ENCODE results near the gene ZNF784.

ZNF784 gene

DNA sequence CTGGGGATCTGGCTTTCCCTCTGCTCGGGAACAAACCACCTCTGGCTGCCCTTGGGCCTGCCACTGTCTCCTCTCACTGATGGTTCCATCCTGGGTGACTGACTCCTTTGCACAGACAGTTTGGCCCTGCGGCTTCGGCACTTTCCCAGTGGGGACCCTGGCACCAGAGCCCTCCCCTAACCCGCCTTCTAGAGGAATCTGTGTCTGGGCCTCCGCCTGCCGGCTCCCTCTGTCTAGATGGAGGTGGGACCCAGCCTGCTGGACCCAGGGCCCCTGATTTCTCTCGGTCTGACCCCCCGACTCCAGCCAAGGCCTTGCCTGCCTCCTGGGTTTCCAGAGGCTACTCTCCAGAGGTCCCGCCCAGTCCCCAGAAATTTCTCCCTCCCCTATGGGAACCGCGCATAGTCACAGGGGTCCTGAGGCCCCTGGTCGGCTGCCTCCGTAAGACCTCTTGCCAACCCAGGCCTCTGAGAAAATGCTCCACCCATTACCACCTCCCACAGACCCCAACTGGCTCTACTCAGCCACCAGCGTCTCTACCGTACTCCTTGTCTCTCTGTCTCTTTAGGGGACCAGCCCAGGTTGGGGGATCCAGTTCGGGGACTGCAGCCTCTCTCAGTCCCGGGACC is 26.4 kb upstream of the ZNF784 start:
- no peak for TF ChIP-seq FOXP2 (optimal IDR thresholded peaks at IDR 0.05; ENCODE audit: borderline replicate concordance, extremely low read depth, extremely low read length, insufficient read depth)
- TF ChIP-seq REST (IDR thresholded peaks at IDR 0.05; ENCODE audit: insufficient read depth in 1 of 2, low read depth in 2 of 2, low read length in 2 of 2) = no peak
- TF ChIP-seq TAF1 (IDR thresholded peaks at IDR 0.05; ENCODE audit: borderline replicate concordance, insufficient read depth, low read length) = no peak
- no peak for TF ChIP-seq POLR2AphosphoS5 (IDR thresholded peaks at IDR 0.05; ENCODE audit: low read depth, low read length)
- no peak for TF ChIP-seq SIN3A (IDR thresholded peaks at IDR 0.05; ENCODE audit: borderline replicate concordance, insufficient read depth, low read length)

DNA sequence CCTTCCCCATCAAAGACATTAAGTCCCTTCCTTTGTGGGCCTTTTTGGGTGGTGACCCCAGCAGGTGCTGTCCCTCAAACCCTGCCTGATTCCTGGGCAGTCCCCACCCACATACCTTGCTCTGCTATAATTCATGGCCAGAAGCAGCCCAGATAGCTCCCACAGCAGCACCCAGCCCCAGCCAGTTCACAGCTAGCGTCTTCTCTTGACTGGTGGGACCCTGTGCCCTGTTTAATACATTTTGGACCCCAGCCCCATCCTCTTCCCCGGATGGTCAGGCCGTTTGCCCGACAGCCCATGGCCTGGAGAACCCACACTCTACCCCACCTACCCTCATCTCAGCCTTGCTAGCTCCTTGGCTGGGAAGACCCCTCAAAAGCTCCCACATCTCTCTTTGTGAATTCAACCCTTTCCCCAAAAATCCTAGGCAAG is 25.8 kb upstream of the ZNF784 start:
- TF ChIP-seq FOXP2 (optimal IDR thresholded peaks at IDR 0.05; ENCODE audit: borderline replicate concordance, extremely low read depth, extremely low read length, insufficient read depth) (no peak), REST (IDR thresholded peaks at IDR 0.05; ENCODE audit: insufficient read depth in 1 of 2, low read depth in 2 of 2, low read length in 2 of 2) (no peak), SIN3A (IDR thresholded peaks at IDR 0.05; ENCODE audit: borderline replicate concordance, insufficient read depth, low read length) (no peak), POLR2AphosphoS5 (IDR thresholded peaks at IDR 0.05; ENCODE audit: low read depth, low read length) (no peak), TAF1 (IDR thresholded peaks at IDR 0.05; ENCODE audit: borderline replicate concordance, insufficient read depth, low read length) (no peak)

DNA sequence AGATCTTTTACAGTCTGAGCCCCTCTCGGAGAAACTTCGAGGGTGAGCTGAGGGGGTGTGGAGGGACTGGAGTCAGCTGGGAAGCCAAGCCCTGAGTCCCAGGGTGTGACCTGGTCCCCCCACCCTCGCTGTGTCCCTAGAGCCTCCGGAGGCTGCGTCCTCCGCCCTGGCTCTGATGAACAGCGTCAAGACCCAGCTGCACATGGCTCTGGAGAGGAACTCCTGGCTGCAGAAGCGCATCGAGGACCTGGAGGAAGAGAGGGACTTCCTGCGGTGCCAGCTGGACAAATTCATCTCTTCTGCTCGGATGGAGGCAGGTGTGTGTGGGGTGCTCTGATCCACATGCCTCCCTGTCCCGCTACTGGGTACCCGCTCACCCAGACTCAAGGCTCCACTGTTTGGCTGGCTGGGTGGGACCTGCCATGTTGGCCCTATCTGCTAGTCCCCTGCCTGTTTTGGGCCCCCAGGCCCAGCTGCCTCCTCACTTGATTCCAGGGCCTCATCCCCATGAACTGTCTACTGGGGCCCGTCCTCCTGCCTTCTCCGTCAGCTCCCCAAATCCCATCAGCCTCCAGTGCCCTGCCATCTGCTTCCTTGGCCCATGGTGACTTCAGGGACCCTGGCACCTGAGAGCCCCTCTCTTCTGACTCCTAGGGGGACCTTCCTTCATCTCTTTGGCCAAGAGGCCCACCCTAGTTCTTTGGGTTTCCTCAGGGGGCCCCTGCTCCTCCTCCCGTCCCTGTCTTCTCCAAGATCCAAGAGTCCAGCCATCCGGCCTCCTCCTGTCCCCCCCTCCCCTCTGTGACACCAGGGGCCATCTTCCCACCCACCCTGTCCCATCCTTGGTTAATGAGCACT is 25.1 kb upstream of the ZNF784 start:
- TF ChIP-seq SIN3A (IDR thresholded peaks at IDR 0.05; ENCODE audit: borderline replicate concordance, insufficient read depth, low read length) (no peak), TAF1 (IDR thresholded peaks at IDR 0.05; ENCODE audit: borderline replicate concordance, insufficient read depth, low read length) (no peak), REST (IDR thresholded peaks at IDR 0.05; ENCODE audit: insufficient read depth in 1 of 2, low read depth in 2 of 2, low read length in 2 of 2) (no peak), POLR2AphosphoS5 (IDR thresholded peaks at IDR 0.05; ENCODE audit: low read depth, low read length) (no peak), FOXP2 (optimal IDR thresholded peaks at IDR 0.05; ENCODE audit: borderline replicate concordance, extremely low read depth, extremely low read length, insufficient read depth) (no peak)

DNA sequence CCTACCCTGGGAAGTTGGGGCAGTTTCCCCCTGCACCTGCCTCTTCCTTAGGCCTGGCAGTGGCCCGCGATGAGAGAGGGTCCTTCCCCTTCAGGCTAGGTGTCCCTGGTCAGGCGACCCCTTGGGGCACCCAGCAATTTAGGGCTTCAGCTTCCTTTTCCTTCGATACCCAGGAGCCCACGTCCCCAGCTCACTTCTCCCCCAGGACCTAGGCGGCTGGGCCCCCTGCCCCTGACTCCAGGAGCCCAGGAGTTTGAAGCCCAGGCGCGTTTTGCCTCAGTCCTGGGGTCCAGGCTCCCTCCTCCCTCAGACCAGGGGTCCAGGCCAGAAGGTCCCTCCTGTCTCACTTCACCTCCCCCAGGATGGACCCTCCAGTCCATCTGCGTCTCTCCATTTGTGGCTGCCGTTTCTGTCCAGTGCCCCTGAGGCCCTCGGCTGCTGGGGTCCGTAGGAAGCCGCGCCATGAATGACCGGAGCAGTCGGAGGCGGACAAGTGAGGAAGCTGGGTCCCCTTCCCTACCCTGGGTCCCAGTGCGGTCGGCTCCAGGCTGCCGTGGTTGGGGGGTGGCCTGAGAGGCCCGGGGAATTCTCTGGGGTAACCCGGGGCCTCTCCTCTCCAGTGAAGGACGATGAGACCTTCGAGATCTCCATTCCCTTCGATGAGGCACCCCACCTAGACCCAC is 24.4 kb upstream of the ZNF784 start:
- no peak for TF ChIP-seq FOXP2 (optimal IDR thresholded peaks at IDR 0.05; ENCODE audit: borderline replicate concordance, extremely low read depth, extremely low read length, insufficient read depth)
- TF ChIP-seq REST (IDR thresholded peaks at IDR 0.05; ENCODE audit: insufficient read depth in 1 of 2, low read depth in 2 of 2, low read length in 2 of 2) = no peak
- no peak for TF ChIP-seq TAF1 (IDR thresholded peaks at IDR 0.05; ENCODE audit: borderline replicate concordance, insufficient read depth, low read length)
- TF ChIP-seq POLR2AphosphoS5 (IDR thresholded peaks at IDR 0.05; ENCODE audit: low read depth, low read length) = no peak
- TF ChIP-seq SIN3A (IDR thresholded peaks at IDR 0.05; ENCODE audit: borderline replicate concordance, insufficient read depth, low read length) = no peak

Data from PFSK-1 (cell line).